ENCODE data around the gene TCF15. TPM values are rescaled to one million over a fixed set of nuclear protein-coding genes. Genes with fewer than 3 reads are reported as not detected.

The TCF15 gene
- total and polyA plus RNA-seq, 11 donors, result 5.8 to 18.0 (median 10.0) TPM

- ATAC-seq, result no peak
- intact Hi-C loops (cut with DNase I), result loop anchor here in 3 of 10 donors (1.0 to 10.0 kb wide), 3 partner anchors 33 to 214 kb away; no protein-coding TSS in a partner anchor
Observed at GRCh38 chr20:568673-569415, 41.3 kb downstream of the TCF15 start.

GRCh38 chr20:568097-568652, 41.9 kb downstream of the TCF15 start:
- no peaks in the 10 kb centered on the region for H3K9me3 ChIP-seq
- peaks cover 0 to 7% (median 0%) of the 10 kb centered on the region in 9 donors for H3K27me3 ChIP-seq
- intact Hi-C loops (cut with DNase I), result loop anchor here in 3 of 10 donors (1.0 to 10.0 kb wide), 3 partner anchors 34 to 213 kb away; no protein-coding TSS in a partner anchor
- WGBS, 4 donors, result 14 to 28% (median 15%) methylated on average over 10 to 20 of the region's 20 CpGs
- peak overlapping the region in 5 of 12 donors; percentile 1 to 13 (median 7) for H3K4me3 ChIP-seq
- DNase-seq (peak; percentile 74 to 84 (median 78)), ATAC-seq (peak; percentile 72 to 85 (median 78))
- no peaks in the 10 kb centered on the region for H3K36me3 ChIP-seq
- TF ChIP-seq POLR2A (IDR thresholded peaks at IDR 0.05), result no peak
- TF ChIP-seq CTCF (IDR thresholded peaks at IDR 0.05), result no peak
- H3K27ac ChIP-seq, result peak overlapping the region in 11 of 12 donors; percentile 5 to 94 (median 78)
- H3K4me1 ChIP-seq, result peaks cover 4 to 50% (median 41%) of the 10 kb centered on the region in 12 donors

More at GRCh38 chr20:568673-569415, 41.3 kb downstream of the TCF15 start:
- Histone ChIP-seq H3K36me3 (no peaks in the 10 kb centered on the region), H3K9me3 (no peaks in the 10 kb centered on the region), H3K27ac (peak overlapping the region in 11 of 12 donors; percentile 58 to 94 (median 70)), H3K4me3 (peak overlapping the region in 5 of 12 donors; percentile 1 to 13 (median 7)), H3K4me1 (peaks cover 4 to 55% (median 48%) of the 10 kb centered on the region in 12 donors), H3K27me3 (peaks cover 0 to 7% (median 0%) of the 10 kb centered on the region in 9 donors)
- 36 to 48% (median 41%) methylated on average over 14 of the region's 14 CpGs for WGBS, 4 donors
- no peak for TF ChIP-seq POLR2A (IDR thresholded peaks at IDR 0.05)
- no peak for TF ChIP-seq CTCF (IDR thresholded peaks at IDR 0.05)
- no peak for DNase-seq

GRCh38 chr20:564192-564591, 45.9 kb downstream of the TCF15 start:
- DNase-seq, result no peak
- no peak for TF ChIP-seq CTCF (IDR thresholded peaks at IDR 0.05)
- intact Hi-C loops (cut with DNase I), result loop anchor here in 8 of 10 donors (2.0 to 10.0 kb wide), 7 partner anchors 41 to 209 kb away; no protein-coding TSS in a partner anchor
- WGBS, 4 donors, result 98 to 99% (median 98%) methylated on average over 3 of the region's 3 CpGs
- Histone ChIP-seq H3K27ac (no peak overlapping the region), H3K4me3 (no peak overlapping the region), H3K4me1 (peaks cover 0 to 43% (median 21%) of the 10 kb centered on the region in 12 donors), H3K9me3 (no peaks in the 10 kb centered on the region), H3K27me3 (peaks cover 0 to 2% (median 0%) of the 10 kb centered on the region in 9 donors), H3K36me3 (no peaks in the 10 kb centered on the region)
- ATAC-seq, result no peak

- H3K4me3 ChIP-seq, result no peak overlapping the region
- ATAC-seq (no peak), DNase-seq (no peak)
- H3K9me3 ChIP-seq, result no peaks in the 10 kb centered on the region
- no peaks in the 10 kb centered on the region for H3K36me3 ChIP-seq
- peaks cover 0 to 33% (median 11%) of the 10 kb centered on the region in 12 donors for H3K4me1 ChIP-seq
- no peaks in the 10 kb centered on the region for H3K27me3 ChIP-seq
- TF ChIP-seq POLR2A (IDR thresholded peaks at IDR 0.05) (no peak), CTCF (IDR thresholded peaks at IDR 0.05) (no peak)
- no peak overlapping the region for H3K27ac ChIP-seq
- 77 to 84% (median 80%) methylated on average over 5 of the region's 5 CpGs for WGBS, 4 donors
- intact Hi-C loops (cut with DNase I), result loop anchor here in 8 of 10 donors (2.0 to 10.0 kb wide), 7 partner anchors 44 to 208 kb away; no protein-coding TSS in a partner anchor
Observed at GRCh38 chr20:563187-563586, 46.9 kb downstream of the TCF15 start.

Measured in heart left ventricle (tissue), 16 donors.